Activated naive CD8-positive, alpha-beta T cell (primary cell): Measurements from ENCODE around the gene TP53BP2.
"Not testable (repeated sequence)": the region's sequence is repeated elsewhere in the genome, so short reads cannot be mapped to it uniquely, and the experiment has no call there.

Experiments
- H3K27ac Mint-ChIP-seq: one replicate; pipeline ENCODE4 v1.8.0; 2021; ENCODE audit warnings: mixed read lengths
- H3K27me3 Mint-ChIP-seq: one replicate; pipeline ENCODE4 v1.8.0; 2021; ENCODE audit warnings: mixed read lengths
- H3K36me3 Mint-ChIP-seq: one replicate; pipeline ENCODE4 v1.8.0; 2021; ENCODE audit warnings: mixed read lengths
- H3K4me1 Mint-ChIP-seq: one replicate; pipeline ENCODE4 v1.8.0; 2021; ENCODE audit warnings: low read depth, mixed read lengths
- H3K4me3 Mint-ChIP-seq: one replicate; pipeline ENCODE4 v1.8.0; 2021; ENCODE audit warnings: mild to moderate bottlenecking, mixed read lengths
- H3K9me3 Mint-ChIP-seq: one replicate; pipeline ENCODE4 v1.8.0; 2021; ENCODE audit warnings: low read depth, mixed read lengths

TP53BP2 gene

DNA sequence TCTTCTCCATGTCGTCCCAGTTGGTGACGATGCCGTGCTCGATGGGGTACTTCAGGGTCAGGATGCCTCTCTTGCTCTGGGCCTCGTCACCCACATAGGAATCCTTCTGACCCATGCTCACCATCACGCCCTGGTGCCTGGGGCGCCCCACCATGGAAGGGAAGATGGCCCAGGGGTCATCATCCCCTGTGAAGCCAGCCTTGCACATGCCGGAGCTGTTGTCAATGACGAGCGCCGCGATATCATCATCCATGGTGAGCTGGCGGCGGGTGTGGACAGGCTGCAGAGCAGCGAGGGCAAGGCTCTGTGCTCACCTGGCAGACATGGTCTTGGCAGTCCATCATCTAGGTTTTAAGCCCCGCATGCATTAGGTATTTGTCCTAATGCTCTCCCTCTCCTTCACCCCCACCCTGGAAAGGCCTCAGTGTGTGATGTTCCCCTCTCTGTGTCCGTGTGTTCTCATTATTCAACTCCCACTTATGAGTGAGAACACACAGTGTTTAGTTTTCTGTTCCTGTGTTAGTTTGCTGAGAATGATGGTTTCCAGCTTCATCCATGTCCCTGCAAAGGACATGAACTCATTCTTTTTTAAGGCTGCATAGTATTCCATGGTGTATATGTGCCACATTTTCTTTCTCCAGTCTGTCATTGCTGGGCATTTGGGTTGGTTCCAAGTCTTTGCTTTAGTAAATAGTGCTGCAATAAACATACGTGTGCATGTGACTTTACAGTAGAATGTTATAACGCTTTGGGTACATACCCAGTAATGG, 19.0 kb upstream of the TP53BP2 start:
- H3K27ac Mint-ChIP-seq, H3K9me3 Mint-ChIP-seq, H3K4me1 Mint-ChIP-seq, H3K27me3 Mint-ChIP-seq, H3K4me3 Mint-ChIP-seq, H3K36me3 Mint-ChIP-seq: not testable (repeated sequence)

DNA sequence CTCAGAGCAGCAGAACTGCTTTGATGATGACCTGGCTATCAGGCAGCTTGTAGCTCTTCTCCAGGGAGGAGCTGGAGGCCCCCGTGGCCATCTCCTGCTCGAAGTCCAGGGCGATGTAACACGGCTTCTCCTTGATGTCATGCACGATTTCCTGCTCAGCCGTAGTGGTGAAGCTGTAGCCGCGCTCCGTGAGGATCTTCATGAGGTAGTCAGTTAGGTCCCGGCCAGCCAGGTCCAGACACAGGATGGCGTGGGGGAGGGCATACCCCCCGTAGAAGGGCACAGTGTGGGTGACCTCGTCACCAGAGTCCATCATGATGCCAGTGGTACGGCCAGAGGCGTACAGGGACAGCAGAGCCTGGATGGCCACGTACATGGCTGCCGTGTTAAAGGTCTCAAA, 18.3 kb upstream of the TP53BP2 start:
- no peaks in the 10 kb centered on the region for H3K9me3 Mint-ChIP-seq
- no peaks in the 10 kb centered on the region for H3K4me1 Mint-ChIP-seq
- H3K27ac Mint-ChIP-seq = no peak overlapping the region
- no peak overlapping the region for H3K4me3 Mint-ChIP-seq
- H3K36me3 Mint-ChIP-seq = no peaks in the 10 kb centered on the region
- peaks cover 1% of the 10 kb centered on the region for H3K27me3 Mint-ChIP-seq

DNA sequence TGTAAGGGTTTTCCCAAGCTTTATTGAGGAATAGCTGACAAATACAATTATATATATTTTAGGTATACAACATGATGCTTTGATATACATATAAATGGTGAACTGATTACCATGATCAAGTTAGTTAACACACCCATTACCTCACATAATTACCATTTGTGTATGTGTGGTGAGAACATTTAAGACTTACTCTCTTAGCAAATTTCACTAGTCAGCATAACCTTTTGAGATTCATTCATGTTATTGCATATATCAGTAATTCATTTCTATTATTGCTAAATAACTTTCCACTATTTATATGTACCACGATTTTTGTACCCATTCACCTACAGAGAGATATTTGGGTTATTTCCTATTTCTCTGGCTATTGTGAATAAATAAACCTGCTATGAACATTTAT, 16.2 kb upstream of the TP53BP2 start:
- no peak overlapping the region for H3K4me3 Mint-ChIP-seq
- H3K27me3 Mint-ChIP-seq = peaks cover 1% of the 10 kb centered on the region
- no peaks in the 10 kb centered on the region for H3K36me3 Mint-ChIP-seq
- no peaks in the 10 kb centered on the region for H3K4me1 Mint-ChIP-seq
- no peak overlapping the region for H3K27ac Mint-ChIP-seq
- H3K9me3 Mint-ChIP-seq = no peaks in the 10 kb centered on the region

DNA sequence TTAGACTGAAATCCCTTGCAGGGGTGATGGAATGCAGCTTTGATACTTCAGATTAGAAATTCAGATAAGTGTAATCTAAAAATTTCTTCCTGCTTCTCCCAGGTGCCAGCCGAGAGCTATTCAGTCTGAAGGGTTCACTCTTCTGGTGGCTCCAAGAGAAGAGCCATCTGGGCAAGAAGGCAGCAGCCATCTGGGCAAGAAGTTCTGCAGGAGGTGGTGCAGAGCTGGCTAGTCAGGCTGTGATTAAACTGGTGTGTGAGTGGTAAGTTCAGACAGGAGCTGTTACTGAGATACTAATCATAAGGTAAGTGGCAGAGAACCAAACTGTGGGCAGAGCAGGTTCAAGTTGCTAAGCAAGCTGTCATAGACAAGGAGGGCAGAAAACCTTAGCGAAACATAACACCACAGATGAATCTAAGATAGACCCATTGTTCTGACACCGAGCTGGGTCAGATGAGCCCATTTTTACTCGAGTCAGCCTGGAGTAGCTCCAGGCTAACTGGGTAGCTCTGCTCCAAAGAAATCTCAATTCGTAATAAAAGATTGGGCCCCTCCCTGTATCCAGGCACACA, 14.4 kb upstream of the TP53BP2 start:
- no peaks in the 10 kb centered on the region for H3K4me1 Mint-ChIP-seq
- H3K36me3 Mint-ChIP-seq = no peaks in the 10 kb centered on the region
- H3K27ac Mint-ChIP-seq = no peak overlapping the region
- H3K4me3 Mint-ChIP-seq = no peak overlapping the region
- peaks cover 1% of the 10 kb centered on the region for H3K27me3 Mint-ChIP-seq
- H3K9me3 Mint-ChIP-seq = no peaks in the 10 kb centered on the region

DNA sequence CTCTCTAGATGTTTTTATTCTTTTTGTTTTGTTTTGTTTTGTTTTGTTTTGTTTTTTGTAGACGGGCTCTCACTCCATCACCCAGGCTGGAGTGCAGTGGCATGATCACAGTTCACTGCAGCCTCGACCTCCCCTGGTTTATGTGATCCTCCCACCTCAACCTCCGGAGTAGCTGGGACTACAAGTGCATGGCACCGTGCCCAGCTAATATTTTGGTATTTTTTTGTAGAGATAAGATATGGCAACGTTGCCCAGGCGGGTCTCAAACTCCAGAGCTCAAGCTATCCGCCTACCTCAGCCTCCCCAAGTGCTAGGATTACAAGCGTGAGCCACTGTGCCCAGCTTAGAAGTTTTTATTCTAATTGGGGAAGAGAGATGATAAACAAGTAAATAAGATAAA, 13.3 kb upstream of the TP53BP2 start:
- H3K27ac Mint-ChIP-seq = no peak overlapping the region
- no peaks in the 10 kb centered on the region for H3K4me1 Mint-ChIP-seq
- no peaks in the 10 kb centered on the region for H3K36me3 Mint-ChIP-seq
- H3K27me3 Mint-ChIP-seq = peaks cover 1% of the 10 kb centered on the region
- no peak overlapping the region for H3K4me3 Mint-ChIP-seq
- no peaks in the 10 kb centered on the region for H3K9me3 Mint-ChIP-seq

DNA sequence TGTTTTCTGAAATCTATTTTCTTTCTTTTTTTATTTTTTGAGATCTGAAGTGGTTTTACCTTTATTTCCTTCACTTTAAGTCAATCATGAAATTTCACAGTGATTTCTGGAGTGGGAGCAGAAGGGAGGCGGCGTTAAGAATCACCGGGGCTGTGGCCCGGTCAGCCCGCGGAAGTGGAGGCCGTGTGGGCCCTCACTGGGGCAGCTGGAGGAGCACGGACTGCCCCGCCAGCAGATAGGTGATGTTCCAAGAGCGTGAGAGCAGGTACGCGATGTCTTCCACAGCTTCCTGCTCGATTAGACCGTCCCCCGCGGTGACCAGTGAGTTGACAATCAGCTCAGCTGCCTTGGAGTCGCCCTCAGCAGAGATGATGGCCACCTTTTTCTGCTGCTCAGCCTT, 10.6 kb upstream of the TP53BP2 start:
- H3K36me3 Mint-ChIP-seq = no peaks in the 10 kb centered on the region
- H3K4me1 Mint-ChIP-seq = no peaks in the 10 kb centered on the region
- H3K27ac Mint-ChIP-seq = no peak overlapping the region
- H3K4me3 Mint-ChIP-seq = no peak overlapping the region
- peaks cover 7% of the 10 kb centered on the region for H3K27me3 Mint-ChIP-seq
- no peaks in the 10 kb centered on the region for H3K9me3 Mint-ChIP-seq

DNA sequence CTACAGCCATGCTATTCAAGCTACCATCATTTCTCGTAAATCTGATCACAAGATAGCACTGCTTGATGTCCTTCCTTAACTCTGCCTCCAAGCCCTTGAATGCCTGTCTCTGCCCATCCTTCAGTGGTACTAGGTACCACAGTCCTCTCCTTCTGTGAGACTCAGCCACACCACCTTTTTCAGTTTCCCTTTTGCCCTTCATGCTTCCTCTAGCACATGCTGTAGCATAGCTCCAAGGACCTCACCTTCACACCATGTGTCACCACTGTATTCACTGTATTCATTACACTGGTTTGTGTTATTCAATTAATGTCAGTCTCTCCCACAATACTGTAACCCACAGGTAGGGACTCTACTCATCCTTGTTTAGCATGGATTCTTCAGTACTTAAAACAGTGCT, 8.0 kb upstream of the TP53BP2 start:
- peaks cover 6% of the 10 kb centered on the region for H3K27me3 Mint-ChIP-seq
- H3K4me3 Mint-ChIP-seq = no peak overlapping the region
- H3K36me3 Mint-ChIP-seq = no peaks in the 10 kb centered on the region
- H3K9me3 Mint-ChIP-seq = no peaks in the 10 kb centered on the region
- no peak overlapping the region for H3K27ac Mint-ChIP-seq
- peaks cover 3% of the 10 kb centered on the region for H3K4me1 Mint-ChIP-seq

DNA sequence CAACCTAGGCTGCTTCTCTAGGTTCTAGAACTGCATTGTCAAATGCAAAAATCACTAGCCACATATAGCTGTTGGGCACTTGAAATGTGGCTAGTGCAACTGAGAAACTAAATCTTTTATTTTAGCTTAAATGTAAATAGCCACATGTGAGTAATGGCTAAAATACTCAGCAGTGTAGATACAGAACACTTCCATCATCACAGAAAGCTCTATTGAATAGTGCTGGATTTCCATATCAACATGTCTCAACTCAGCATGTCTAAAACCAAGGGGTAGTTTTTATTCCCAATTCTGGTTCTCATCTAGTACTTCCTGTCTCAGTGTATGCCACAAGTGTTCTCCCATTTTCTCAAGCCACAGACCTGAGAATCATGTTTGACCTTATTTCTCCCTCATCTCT, 7.5 kb upstream of the TP53BP2 start:
- Mint-ChIP-seq H3K27me3 (peaks cover 6% of the 10 kb centered on the region), H3K36me3 (no peaks in the 10 kb centered on the region), H3K27ac (no peak overlapping the region), H3K9me3 (no peaks in the 10 kb centered on the region), H3K4me3 (no peak overlapping the region), H3K4me1 (peaks cover 3% of the 10 kb centered on the region)

DNA sequence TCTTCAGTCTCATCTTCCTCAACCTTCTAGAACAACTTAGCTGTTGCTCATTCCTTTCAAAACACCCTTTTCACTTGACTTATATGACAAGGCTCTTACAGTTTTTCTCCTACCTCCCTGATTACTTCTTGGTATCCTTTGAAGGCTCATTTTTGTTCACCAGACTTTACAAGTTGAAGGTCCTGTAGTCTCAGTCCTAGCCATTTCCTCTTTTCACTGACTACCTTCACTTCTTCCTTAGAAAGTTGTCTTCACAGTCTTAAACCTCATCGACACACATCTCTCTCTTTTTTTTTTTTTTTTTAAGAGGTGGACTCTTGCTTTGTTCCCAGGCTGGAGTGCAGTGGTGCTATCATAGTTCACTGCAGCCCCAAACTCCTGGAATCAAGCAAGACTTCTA, 6.6 kb upstream of the TP53BP2 start:
- Mint-ChIP-seq H3K27ac (no peak overlapping the region), H3K4me3 (no peak overlapping the region)

DNA sequence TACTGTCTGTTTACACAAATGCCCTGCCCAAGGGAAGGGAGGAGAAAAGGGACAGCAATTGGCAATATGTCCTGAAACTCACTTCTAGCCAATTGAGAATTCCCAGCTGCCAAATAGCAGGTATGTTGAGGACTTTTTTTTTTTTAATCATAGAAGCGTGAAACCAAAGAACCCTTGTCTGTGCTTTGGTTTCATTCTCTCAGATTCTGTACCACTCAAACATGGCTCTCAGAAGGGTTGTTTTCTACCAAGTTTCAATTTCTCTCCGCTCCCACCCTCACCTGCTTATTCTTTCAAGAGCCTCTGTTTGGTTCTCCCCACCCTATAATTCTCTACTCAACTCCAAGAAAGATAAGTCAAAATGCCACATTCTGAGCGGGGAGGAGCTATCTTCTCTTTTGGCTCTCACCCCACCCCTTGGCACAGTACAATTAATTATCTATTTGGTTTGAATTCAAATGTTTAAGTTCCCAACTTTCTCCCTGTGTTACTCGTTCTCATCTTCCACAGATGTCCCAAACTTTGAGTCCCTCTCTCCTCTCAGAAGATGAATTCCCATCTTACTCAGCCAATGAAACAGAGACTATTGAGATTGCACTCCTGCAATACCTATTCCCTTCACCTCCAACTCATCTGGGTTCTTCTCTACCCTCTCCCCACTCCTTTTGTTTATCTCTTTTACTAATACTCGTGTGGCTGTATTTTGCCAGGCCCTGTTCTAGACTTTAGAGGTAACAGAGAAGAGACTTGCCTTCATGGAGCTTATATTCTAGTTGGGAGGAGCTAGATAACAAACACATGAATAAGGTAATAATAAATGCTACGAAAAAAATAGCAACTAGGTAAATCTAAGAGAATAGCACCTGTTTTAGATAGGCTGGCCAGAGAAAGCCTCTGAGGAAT, 3.9 kb upstream of the TP53BP2 start:
- H3K9me3 Mint-ChIP-seq = no peaks in the 10 kb centered on the region
- H3K36me3 Mint-ChIP-seq = peaks cover 3% of the 10 kb centered on the region
- H3K27me3 Mint-ChIP-seq = peaks cover 6% of the 10 kb centered on the region
- no peak overlapping the region for H3K4me3 Mint-ChIP-seq
- peaks cover 17% of the 10 kb centered on the region for H3K4me1 Mint-ChIP-seq
- no peak overlapping the region for H3K27ac Mint-ChIP-seq

More for the DNA sequence above, 6.6 kb upstream of the TP53BP2 start:
- H3K27me3 Mint-ChIP-seq = peaks cover 6% of the 10 kb centered on the region
- H3K36me3 Mint-ChIP-seq = peaks cover 3% of the 10 kb centered on the region
- H3K9me3 Mint-ChIP-seq = no peaks in the 10 kb centered on the region
- H3K4me1 Mint-ChIP-seq = peaks cover 9% of the 10 kb centered on the region

DNA sequence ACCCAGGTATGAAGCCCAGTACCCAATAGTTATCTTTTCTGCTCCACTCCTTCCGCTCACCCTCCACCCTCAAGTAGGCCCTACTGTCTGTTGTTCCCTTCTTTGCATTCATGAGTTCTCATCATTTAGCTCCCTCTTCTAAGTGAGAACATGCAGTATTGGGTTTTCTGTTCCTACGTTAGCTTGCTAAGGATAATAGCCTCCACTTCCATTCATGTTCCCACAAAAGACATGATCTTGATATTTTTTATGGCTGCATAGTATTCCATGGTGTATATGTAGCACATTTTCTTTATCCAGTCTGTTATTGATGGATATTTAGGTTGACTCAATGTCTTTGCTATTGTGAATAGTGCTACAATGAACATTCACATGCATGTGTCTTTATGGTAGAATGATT, 2.8 kb upstream of the TP53BP2 start:
- peaks cover 3% of the 10 kb centered on the region for H3K36me3 Mint-ChIP-seq
- H3K9me3 Mint-ChIP-seq = no peaks in the 10 kb centered on the region
- peaks cover 26% of the 10 kb centered on the region for H3K4me1 Mint-ChIP-seq
- peaks cover 3% of the 10 kb centered on the region for H3K27me3 Mint-ChIP-seq
- no peak overlapping the region for H3K27ac Mint-ChIP-seq
- no peak overlapping the region for H3K4me3 Mint-ChIP-seq

DNA sequence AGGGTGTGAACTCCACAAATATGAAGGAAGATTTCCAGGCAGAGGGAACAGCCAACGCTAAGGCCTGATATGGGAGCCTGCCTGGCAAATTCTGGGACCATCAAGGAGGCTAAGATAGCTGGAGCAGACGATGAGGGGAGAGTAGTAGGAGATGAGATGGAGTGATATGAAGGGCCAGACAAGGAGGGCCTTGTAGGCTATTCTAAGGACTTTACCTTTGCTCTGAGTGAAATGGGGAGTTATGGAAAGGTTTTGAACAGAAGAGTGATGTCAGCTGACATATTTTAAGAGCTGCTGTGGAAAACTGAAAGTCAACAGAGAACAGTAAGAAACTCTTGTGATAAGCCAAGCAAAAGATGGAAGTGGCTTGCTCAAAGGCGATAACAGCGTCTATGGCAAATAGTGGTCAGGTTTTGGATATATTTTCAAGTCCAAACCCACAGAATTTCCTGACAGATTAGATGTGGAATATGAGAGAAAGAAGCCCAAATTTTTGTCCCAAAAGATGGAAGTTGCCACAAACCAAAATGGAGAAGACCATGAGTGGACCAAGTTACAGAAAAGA, 2.1 kb upstream of the TP53BP2 start:
- Mint-ChIP-seq H3K27me3 (no peaks in the 10 kb centered on the region), H3K9me3 (no peaks in the 10 kb centered on the region), H3K36me3 (peaks cover 3% of the 10 kb centered on the region), H3K27ac (peak overlapping the region; percentile 79), H3K4me3 (no peak overlapping the region), H3K4me1 (peaks cover 31% of the 10 kb centered on the region)

DNA sequence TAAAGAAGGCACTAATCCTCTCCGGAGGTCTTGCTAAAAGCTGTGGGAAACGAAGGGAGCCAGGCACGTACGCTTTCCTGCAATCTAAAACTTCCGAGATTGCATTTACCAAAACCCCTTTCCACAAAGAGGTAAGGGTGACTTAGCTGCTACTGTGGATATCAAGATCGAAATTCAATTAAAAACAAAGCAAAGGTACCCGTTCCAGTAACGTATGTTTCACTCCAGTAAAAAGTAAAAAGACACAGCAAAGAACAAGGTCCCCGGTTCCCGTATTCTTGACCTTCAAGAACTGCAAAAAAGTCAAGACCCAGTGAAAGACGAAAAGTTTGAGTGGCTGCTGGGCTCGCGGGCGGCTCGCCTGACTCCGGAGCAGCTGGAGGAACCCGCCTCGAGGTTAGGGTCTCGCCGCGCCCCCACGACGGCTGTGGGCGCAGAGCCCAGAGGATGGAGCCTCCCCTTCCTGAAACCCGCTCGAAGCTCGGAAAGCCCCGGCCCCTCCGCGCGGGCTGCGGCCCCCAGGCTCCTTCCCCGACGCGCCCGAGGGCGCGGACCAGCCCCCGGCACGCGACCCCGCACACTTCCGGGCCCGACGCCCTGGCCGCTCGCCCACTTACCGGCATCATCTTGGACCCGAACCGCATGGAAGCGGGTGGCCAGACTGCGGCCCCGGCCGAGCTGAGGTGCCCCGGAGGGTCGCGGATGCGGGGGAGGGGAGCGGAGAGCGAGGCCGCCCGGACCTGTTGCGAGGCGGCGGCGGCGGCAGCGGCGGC, 524 bp downstream of the TP53BP2 start:
- Mint-ChIP-seq H3K36me3 (peaks cover 3% of the 10 kb centered on the region), H3K27ac (peak overlapping the region; percentile 94), H3K9me3 (no peaks in the 10 kb centered on the region), H3K4me1 (peaks cover 42% of the 10 kb centered on the region), H3K27me3 (no peaks in the 10 kb centered on the region), H3K4me3 (peak overlapping the region; percentile 91)

DNA sequence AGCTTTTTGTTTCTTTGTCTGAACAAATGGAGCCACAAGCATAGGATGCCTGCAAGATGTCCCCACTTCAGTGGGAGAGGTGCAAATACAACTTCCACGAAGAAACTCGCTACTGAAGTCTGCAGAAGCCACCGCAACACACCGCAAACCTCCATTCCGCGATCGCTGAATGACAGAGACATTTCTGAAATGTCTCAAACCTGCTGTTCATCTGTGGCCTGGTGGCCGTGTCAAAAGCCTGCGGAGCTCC, 1.0 kb downstream of the TP53BP2 start:
- peaks cover 46% of the 10 kb centered on the region for H3K4me1 Mint-ChIP-seq

More for the DNA sequence above, 1.0 kb downstream of the TP53BP2 start:
- H3K27me3 Mint-ChIP-seq = no peaks in the 10 kb centered on the region
- H3K4me3 Mint-ChIP-seq = peak overlapping the region; percentile 91
- H3K27ac Mint-ChIP-seq = peak overlapping the region; percentile 94
- H3K36me3 Mint-ChIP-seq = peaks cover 3% of the 10 kb centered on the region
- H3K9me3 Mint-ChIP-seq = no peaks in the 10 kb centered on the region
